Measurements from ENCODE around the gene SYNGR2.

GRCh38 chr17:78141437-78142118 is 26.8 kb upstream of the SYNGR2 start:
- no peak for TF ChIP-seq POLR2A (IDR thresholded peaks at IDR 0.05)
- TF ChIP-seq, protein P1, sequence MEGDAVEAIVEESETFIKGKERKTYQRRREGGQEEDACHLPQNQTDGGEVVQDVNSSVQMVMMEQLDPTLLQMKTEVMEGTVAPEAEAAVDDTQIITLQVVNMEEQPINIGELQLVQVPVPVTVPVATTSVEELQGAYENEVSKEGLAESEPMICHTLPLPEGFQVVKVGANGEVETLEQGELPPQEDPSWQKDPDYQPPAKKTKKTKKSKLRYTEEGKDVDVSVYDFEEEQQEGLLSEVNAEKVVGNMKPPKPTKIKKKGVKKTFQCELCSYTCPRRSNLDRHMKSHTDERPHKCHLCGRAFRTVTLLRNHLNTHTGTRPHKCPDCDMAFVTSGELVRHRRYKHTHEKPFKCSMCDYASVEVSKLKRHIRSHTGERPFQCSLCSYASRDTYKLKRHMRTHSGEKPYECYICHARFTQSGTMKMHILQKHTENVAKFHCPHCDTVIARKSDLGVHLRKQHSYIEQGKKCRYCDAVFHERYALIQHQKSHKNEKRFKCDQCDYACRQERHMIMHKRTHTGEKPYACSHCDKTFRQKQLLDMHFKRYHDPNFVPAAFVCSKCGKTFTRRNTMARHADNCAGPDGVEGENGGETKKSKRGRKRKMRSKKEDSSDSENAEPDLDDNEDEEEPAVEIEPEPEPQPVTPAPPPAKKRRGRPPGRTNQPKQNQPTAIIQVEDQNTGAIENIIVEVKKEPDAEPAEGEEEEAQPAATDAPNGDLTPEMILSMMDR (IDR thresholded peaks at IDR 0.05), result no peak

All from stomach (tissue), 4 donors.